ENCODE measurements around the gene ONECUT2. TPM values are rescaled to one million over a fixed set of nuclear protein-coding genes. Genes with fewer than 3 reads are reported as not detected.

Gene ONECUT2
- total RNA-seq, 1 experiment from 2014 or later: 4.3 TPM

GRCh38 chr18:57443702-57444101 lies 8.5 kb downstream of the ONECUT2 start:
- Histone ChIP-seq H3K4me1 (ENCODE audit: control insufficient read depth in 1 of 2, insufficient read depth in 2 of 2, low read length in 2 of 2) (no peaks in the 10 kb centered on the region), H3K9me3 (ENCODE audit: control insufficient read depth in 1 of 2, insufficient read depth in 1 of 2, low read depth in 1 of 2, low read length in 2 of 2) (no peaks in the 10 kb centered on the region), H3K79me2 (ENCODE audit: insufficient read depth, low read length) (peaks cover under 1% of the 10 kb centered on the region; the same call in 1 of the 2 replicates), H3K9me2 (ENCODE audit: insufficient read depth) (no peaks in the 10 kb centered on the region), H4K20me1 (ENCODE audit: insufficient read depth) (no peaks in the 10 kb centered on the region), H3K27ac (ENCODE audit: low read depth, low read length) (no peak overlapping the region), H3K4me3 (replicated peaks in 1 of 2; ENCODE audit: low read depth in 1 of 2, low read length in 2 of 2) (no peak overlapping the region), H3K9ac (ENCODE audit: low read length) (no peak overlapping the region), H3K4me2 (ENCODE audit: low read length) (no peak overlapping the region), H3K36me3 (ENCODE audit: control insufficient read depth in 1 of 2, insufficient read depth in 2 of 2, low read length in 2 of 2) (no peaks in the 10 kb centered on the region), H3K27me3 (ENCODE audit: insufficient read depth, low read length) (no peaks in the 10 kb centered on the region), H2AFZ (ENCODE audit: low read depth, low read length, poor library complexity, severe bottlenecking) (no peak overlapping the region)
- ChIA-PET POLR2A (no interaction called here), CTCF (no interaction called here), RAD21 (ENCODE audit: low non-redundant PET in 1 of 2, low total read pairs in 2 of 2, uncharacterized antibody in 2 of 2, unreplicated experiment in 2 of 2) (no interaction called here)
- no peak for DNase-seq (ENCODE audit: low read depth, low spot score)
- intact Hi-C loops (cut with micrococcal nuclease): no loop called here
- TF ChIP-seq EZH2phosphoT487 (IDR thresholded peaks at IDR 0.05; ENCODE audit: borderline replicate concordance): no peak
- no peak for TF ChIP-seq FOSL1 (IDR thresholded peaks at IDR 0.05; ENCODE audit: low read depth)
- TF ChIP-seq ZFX (IDR thresholded peaks at IDR 0.05): no peak
- TF ChIP-seq, protein P1, sequence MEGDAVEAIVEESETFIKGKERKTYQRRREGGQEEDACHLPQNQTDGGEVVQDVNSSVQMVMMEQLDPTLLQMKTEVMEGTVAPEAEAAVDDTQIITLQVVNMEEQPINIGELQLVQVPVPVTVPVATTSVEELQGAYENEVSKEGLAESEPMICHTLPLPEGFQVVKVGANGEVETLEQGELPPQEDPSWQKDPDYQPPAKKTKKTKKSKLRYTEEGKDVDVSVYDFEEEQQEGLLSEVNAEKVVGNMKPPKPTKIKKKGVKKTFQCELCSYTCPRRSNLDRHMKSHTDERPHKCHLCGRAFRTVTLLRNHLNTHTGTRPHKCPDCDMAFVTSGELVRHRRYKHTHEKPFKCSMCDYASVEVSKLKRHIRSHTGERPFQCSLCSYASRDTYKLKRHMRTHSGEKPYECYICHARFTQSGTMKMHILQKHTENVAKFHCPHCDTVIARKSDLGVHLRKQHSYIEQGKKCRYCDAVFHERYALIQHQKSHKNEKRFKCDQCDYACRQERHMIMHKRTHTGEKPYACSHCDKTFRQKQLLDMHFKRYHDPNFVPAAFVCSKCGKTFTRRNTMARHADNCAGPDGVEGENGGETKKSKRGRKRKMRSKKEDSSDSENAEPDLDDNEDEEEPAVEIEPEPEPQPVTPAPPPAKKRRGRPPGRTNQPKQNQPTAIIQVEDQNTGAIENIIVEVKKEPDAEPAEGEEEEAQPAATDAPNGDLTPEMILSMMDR (IDR thresholded peaks at IDR 0.05 in 2 of 3, conservative IDR thresholded peaks at IDR 0.05 in 1 of 3; ENCODE audit: borderline replicate concordance in 1 of 3, insufficient read depth in 1 of 3, low read depth in 2 of 3, low read length in 2 of 3): no peak
- TF ChIP-seq, protein P2, sequence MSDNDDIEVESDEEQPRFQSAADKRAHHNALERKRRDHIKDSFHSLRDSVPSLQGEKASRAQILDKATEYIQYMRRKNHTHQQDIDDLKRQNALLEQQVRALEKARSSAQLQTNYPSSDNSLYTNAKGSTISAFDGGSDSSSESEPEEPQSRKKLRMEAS (IDR thresholded peaks at IDR 0.05): no peak
- BruUV-seq (replicated peaks): no TSS peak
- no peak for ATAC-seq

- Histone ChIP-seq H2AFZ (ENCODE audit: low read depth, low read length, poor library complexity, severe bottlenecking) (no peak overlapping the region), H3K4me1 (ENCODE audit: control insufficient read depth in 1 of 2, insufficient read depth in 2 of 2, low read length in 2 of 2) (no peaks in the 10 kb centered on the region), H3K4me3 (replicated peaks in 1 of 2; ENCODE audit: low read depth in 1 of 2, low read length in 2 of 2) (no peak overlapping the region), H3K27ac (ENCODE audit: low read depth, low read length) (no peak overlapping the region), H3K9me3 (ENCODE audit: control insufficient read depth in 1 of 2, insufficient read depth in 1 of 2, low read depth in 1 of 2, low read length in 2 of 2) (no peaks in the 10 kb centered on the region), H3K27me3 (ENCODE audit: insufficient read depth, low read length) (no peaks in the 10 kb centered on the region), H3K9ac (ENCODE audit: low read length) (no peak overlapping the region), H4K20me1 (ENCODE audit: insufficient read depth) (no peaks in the 10 kb centered on the region), H3K79me2 (ENCODE audit: insufficient read depth, low read length) (no peaks in the 10 kb centered on the region), H3K36me3 (ENCODE audit: control insufficient read depth in 1 of 2, insufficient read depth in 2 of 2, low read length in 2 of 2) (no peaks in the 10 kb centered on the region), H3K9me2 (ENCODE audit: insufficient read depth) (no peaks in the 10 kb centered on the region), H3K4me2 (ENCODE audit: low read length) (no peak overlapping the region)
- ChIA-PET RAD21 (ENCODE audit: low non-redundant PET in 1 of 2, low total read pairs in 2 of 2, uncharacterized antibody in 2 of 2, unreplicated experiment in 2 of 2) (no interaction called here), POLR2A (no interaction called here), CTCF (no interaction called here)
- DNase-seq (ENCODE audit: low read depth, low spot score): no peak
- TF ChIP-seq ELF1 (IDR thresholded peaks at IDR 0.05; ENCODE audit: borderline replicate concordance, low read depth) (no peak), RAD21 (IDR thresholded peaks at IDR 0.05; ENCODE audit: low read depth) (no peak), SIN3A (IDR thresholded peaks at IDR 0.05; ENCODE audit: low read depth) (no peak), SP1 (IDR thresholded peaks at IDR 0.05; ENCODE audit: low read depth) (no peak), REST (IDR thresholded peaks at IDR 0.05; ENCODE audit: low read depth) (no peak)
- TF ChIP-seq, protein P1 (IDR thresholded peaks at IDR 0.05 in 2 of 3, conservative IDR thresholded peaks at IDR 0.05 in 1 of 3; ENCODE audit: borderline replicate concordance in 1 of 3, insufficient read depth in 1 of 3, low read depth in 2 of 3, low read length in 2 of 3): no peak
- no peak for ATAC-seq
- intact Hi-C loops (cut with micrococcal nuclease): no loop called here
- no TSS peak for BruUV-seq (replicated peaks)
These were observed 9.2 kb downstream of the ONECUT2 start for GRCh38 chr18:57444301-57444759.

All from HCT116 (cell line).